Posterior cingulate gyrus (tissue), 11 donors: ENCODE data around the gene FCRL3.
"Not testable (repeated sequence)": the region's sequence is repeated elsewhere in the genome, so short reads cannot be mapped to it uniquely, and the experiment has no call there.

Experiments
- DNase-seq, 10 donors: peaks; one replicate each; pipeline versions ENCODE4 v3.0.0 to v3.0.0-alpha.2; 2020 to 2021; ENCODE audit warnings: mixed read lengths in 3 of 10
- intact Hi-C: fragments of 100-400 bp; cut with DNase I; formaldehyde crosslinking; loops from one replicate; pipeline ENCODE4 v1.15.1; 2023

FCRL3 gene, protein sequence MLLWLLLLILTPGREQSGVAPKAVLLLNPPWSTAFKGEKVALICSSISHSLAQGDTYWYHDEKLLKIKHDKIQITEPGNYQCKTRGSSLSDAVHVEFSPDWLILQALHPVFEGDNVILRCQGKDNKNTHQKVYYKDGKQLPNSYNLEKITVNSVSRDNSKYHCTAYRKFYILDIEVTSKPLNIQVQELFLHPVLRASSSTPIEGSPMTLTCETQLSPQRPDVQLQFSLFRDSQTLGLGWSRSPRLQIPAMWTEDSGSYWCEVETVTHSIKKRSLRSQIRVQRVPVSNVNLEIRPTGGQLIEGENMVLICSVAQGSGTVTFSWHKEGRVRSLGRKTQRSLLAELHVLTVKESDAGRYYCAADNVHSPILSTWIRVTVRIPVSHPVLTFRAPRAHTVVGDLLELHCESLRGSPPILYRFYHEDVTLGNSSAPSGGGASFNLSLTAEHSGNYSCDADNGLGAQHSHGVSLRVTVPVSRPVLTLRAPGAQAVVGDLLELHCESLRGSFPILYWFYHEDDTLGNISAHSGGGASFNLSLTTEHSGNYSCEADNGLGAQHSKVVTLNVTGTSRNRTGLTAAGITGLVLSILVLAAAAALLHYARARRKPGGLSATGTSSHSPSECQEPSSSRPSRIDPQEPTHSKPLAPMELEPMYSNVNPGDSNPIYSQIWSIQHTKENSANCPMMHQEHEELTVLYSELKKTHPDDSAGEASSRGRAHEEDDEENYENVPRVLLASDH

GRCh38 chr1:157700732-157701131 is at the start of gene FCRL3:
Gene FCRL3, minus strand, starts transcription at chr1:157700769. Its CDS starts 280 bp downstream, at chr1:157700489.
- DNase-seq = no peak
- intact Hi-C loops = no loop called here

DNA sequence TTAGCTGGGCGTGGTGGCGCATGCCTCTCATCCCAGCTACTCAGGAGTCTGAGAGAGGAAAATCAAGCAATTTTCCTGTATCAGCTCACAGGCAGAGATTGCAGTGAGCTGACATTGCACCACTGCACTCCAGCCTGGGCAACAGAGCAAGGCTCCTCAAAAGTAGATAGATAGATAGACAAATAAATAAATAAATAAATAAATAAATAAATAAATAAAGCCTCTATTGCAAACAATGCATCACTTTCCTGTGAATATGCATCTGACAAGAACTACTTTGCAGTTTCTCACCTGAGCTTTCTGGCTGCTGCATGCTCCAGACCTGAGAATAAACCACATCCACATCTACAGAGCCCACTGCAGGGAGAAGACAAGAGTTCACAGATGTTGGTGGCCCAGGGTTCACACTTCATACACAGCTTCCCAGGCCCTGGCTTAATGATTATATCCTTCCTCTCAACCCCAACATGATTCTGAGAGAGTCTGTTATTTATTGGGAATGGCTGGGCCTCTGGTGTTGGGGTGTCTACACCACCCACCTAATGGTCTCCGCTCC is 47.8 kb upstream of the FCRL3 start:
- intact Hi-C loops = no loop called here
- DNase-seq = no peak

- no peak for DNase-seq
- intact Hi-C loops = no loop called here
Observed at GRCh38 chr1:157739229-157739901, 38.8 kb upstream of the FCRL3 start.

- DNase-seq, intact Hi-C loops: not testable (repeated sequence)
Observed at GRCh38 chr1:157735991-157736390, 35.4 kb upstream of the FCRL3 start.

DNA sequence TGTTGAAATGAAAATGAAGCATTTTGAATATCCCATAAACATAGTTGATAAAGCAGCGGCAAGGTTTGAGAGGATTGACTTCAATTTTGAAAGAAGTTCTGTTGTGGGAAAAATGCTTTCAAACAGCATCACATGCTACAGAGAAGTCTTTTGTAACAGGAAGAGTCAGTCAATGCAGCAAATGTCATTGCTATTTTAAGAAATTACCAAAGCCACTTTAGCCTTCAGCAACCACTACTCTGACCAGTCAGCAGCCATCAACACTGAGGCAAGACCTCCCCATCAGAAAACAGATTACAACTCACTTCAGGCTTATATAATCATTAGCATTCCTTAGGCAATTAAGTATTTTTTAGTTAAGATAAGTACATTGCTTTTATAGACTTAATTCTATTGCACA is 33.8 kb upstream of the FCRL3 start:
- intact Hi-C loops = no loop called here
- DNase-seq = no peak

- intact Hi-C loops = no loop called here
- DNase-seq = no peak
Observed at GRCh38 chr1:157732755-157733154, 32.2 kb upstream of the FCRL3 start.

DNA sequence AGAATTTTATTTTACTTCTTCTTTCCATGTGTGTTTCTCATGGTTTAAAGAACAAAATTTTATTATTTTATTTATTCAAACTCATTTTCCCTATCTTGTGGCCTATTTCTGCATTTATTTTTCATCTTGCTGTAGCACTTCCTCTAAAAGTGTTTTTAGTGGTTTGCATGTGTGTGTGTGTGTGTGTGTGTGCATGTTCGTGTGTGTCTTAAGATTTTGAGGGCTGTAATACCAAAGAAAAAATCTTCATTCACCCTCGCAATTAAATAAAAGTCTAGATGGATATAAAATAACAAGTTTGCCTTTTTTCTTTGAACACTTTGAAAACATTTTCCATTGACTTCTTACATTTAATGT is 24.6 kb upstream of the FCRL3 start:
- no peak for DNase-seq
- intact Hi-C loops = no loop called here

DNA sequence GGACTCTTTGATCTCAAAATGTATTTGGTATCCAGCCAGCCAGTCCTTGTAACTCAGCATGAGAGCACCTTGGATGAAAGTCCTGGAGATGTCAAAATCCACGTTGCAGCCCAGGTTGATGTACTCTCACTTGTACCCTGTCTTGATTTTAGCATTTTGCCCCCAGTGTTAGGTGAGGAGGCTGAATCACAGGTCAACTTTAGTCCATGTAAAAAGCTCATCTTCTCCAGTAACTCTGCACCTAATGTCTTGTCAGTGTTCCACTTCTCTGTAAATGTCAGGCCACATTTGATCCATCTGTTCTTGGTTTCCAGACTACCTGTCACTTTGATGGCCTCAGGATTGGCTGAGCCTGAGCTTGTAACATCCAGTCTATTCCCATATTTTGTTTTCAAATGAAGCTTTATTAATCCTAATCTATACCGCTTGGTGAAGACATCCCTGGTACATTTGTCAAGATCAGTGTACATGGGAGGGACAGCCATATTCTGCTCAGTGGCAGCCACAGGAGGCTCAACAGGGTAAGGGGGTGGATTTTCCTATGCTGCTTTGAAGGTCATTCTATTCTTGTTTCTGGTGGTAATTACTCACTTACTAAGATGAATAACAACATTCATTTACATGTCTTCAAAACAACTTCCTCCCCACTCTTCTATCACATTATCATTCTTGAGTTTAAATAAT is 24.1 kb upstream of the FCRL3 start:
- intact Hi-C loops = no loop called here
- no peak for DNase-seq

- DNase-seq = no peak
- intact Hi-C loops = no loop called here
Observed at GRCh38 chr1:157723157-157723556, 22.6 kb upstream of the FCRL3 start.

GRCh38 chr1:157721985-157722384 is 21.4 kb upstream of the FCRL3 start:
- intact Hi-C loops = no loop called here
- DNase-seq = no peak

DNA sequence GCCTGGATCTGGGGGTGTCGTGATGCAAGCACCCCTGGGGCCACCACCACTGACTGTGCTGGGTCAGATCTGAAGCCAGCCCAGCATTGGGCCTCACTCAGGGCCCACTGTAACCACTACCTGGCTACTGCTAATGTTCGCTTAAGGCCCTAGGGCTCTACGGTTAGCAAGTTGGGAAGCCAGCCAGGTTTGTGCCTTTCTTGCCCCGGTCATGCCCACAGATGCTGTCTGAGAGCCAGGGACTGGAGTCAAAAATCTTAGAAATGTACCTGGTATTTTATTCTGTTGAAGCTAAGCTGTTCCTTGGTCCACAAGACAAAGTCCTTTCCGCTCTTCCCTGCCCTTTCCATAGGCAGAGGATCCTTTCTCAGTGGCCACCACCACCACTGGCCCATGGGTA is 15.2 kb upstream of the FCRL3 start:
- intact Hi-C loops = no loop called here
- DNase-seq = no peak

GRCh38 chr1:157711802-157712201 is 11.2 kb upstream of the FCRL3 start:
- no peak for DNase-seq
- intact Hi-C loops = no loop called here

DNA sequence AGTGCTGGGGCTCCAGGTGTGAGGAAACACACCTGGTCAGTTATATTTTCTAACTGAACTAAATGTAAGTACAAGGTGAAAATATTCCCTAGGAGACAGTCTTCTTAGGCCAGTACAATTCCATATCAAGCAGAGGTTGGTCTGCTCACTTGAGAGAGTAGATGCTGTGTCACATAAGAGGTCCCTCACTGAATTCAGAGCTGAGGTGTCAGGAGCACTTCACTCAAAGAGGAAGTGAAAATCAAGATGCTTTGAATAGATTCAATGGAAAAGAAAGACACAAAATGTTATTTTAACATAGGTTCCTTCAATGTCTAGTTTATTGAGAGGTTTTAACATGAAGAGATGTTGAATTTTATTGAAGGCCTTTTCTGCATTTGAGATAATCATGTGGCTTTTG is 4.3 kb upstream of the FCRL3 start:
- intact Hi-C loops = no loop called here
- no peak for DNase-seq

DNA sequence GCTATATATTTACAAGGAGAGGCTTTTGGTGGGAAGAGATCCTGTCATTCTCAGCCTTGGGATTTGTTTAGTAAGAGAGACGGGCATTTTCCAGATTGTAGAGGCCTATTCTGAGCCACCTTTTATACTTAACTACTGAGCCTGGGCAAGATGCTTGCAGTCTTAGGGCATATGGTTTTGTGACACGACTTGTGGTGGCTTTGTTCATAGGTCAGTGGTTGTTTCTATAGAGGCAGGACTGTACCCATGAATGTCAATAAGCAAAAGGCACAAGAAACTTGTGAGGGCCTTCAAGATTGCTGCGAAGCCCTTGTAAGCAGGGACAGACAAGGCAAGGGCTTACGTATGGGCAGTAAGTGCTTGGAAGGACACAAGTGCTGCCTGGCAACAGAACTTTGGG is 3.4 kb upstream of the FCRL3 start:
- intact Hi-C loops = no loop called here
- DNase-seq = no peak

GRCh38 chr1:157702308-157702825 is 1.8 kb upstream of the FCRL3 start:
- intact Hi-C loops = no loop called here
- DNase-seq = no peak

- intact Hi-C loops = no loop called here
- no peak for DNase-seq
Observed at GRCh38 chr1:157700305-157700704, 264 bp downstream of the FCRL3 start.

- intact Hi-C loops = no loop called here
- no peak for DNase-seq
Observed at GRCh38 chr1:157697781-157698569, 2.6 kb downstream of the FCRL3 start.

GRCh38 chr1:157696966-157697628 is 3.5 kb downstream of the FCRL3 start:
- no peak for DNase-seq

GRCh38 chr1:157695417-157695816 is 5.2 kb downstream of the FCRL3 start:
- intact Hi-C loops = no loop called here
- no peak for DNase-seq

More at GRCh38 chr1:157696966-157697628, 3.5 kb downstream of the FCRL3 start:
- intact Hi-C loops = no loop called here
